Left renal pelvis (tissue), 4 donors: Measurements from ENCODE around the gene TUBGCP4. TPM values are rescaled to one million over a fixed set of nuclear protein-coding genes. Genes with fewer than 3 reads are reported as not detected.
"Not testable (repeated sequence)": the region's sequence is repeated elsewhere in the genome, so short reads cannot be mapped to it uniquely, and the experiment has no call there.

Experiments
- DNase-seq, 4 donors: peaks; one replicate each; pipeline ENCODE4 v3.0.0-alpha.2; 2013; ENCODE audit warnings: low read depth in 4 of 4, low spot score in 3 of 4
- polyA plus RNA-seq, 4 donors: library from polyadenylated mRNA; unstranded; fragments of 120-200 nt; gene quantifications; one replicate each; pipeline ENCODE4 v1.2.1, GENCODE V29; 2013; ENCODE audit not compliant: insufficient read length in 4 of 4

The TUBGCP4 gene
- 10 to 100 TPM; 19.1 to 38.3 (median 25.2) TPM for polyA plus RNA-seq

DNA sequence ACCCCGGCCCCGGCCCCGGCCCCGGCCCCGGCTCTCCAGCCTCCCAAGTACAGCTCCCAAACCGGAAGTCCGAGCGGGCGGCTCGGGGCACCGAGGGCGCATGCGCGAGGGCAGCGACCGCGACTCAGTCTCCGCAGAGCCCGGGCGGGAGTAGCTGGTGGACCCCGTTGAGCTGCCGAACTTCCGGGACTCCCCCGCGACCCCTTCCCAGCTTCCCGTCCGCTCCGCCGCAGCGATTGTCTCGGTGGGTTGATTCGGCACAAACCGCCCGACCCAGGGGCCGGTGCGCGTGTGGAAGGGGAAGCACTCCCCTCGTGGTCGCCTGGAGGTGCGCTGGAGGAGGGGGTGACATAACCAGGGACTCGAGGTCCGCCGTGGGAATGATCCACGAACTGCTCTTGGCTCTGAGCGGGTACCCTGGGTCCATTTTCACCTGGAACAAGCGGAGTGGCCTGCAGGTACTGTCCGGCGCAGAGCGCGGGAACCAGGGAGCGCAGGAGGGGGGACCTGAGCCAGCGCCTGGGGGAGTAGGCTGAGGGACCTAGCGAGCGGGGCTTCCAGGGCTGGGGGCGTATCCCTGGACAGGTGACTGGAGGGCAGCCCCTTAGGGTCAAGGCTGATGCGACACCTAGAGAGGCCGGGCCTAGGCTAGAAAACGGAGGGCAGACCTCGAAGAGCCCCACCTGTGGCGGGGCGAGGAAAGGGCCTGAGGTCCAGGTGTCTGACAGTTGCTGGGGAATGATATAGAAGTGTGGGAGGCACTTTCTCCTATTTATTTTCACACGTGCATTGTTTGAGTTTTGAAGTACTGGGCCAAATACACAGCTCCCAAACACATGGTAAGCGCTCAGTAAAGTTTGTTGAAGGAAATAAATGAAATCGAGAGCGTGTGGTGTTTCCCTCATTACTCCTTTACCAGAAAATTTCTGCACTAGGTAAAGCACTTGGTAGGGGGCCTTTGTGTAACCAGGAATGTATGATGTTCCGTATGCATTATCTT, at the start of gene TUBGCP4, which contains the start of gene ZSCAN29:
TUBGCP4 (plus strand) TSS at position 127 of the 1,000 bp plus-strand sequence; CDS start at position 381, 254 bp downstream.
ZSCAN29 (minus strand) TSS at position 69 of the 1,000 bp plus-strand sequence. CDS start 1,130 bp downstream, outside the sequence.
- peak; percentile 68 to 79 (median 70) for DNase-seq

- DNase-seq = no peak
These were observed 45.7 kb upstream of the TUBGCP4 start for GRCh38 chr15:43325039-43325684.

DNA sequence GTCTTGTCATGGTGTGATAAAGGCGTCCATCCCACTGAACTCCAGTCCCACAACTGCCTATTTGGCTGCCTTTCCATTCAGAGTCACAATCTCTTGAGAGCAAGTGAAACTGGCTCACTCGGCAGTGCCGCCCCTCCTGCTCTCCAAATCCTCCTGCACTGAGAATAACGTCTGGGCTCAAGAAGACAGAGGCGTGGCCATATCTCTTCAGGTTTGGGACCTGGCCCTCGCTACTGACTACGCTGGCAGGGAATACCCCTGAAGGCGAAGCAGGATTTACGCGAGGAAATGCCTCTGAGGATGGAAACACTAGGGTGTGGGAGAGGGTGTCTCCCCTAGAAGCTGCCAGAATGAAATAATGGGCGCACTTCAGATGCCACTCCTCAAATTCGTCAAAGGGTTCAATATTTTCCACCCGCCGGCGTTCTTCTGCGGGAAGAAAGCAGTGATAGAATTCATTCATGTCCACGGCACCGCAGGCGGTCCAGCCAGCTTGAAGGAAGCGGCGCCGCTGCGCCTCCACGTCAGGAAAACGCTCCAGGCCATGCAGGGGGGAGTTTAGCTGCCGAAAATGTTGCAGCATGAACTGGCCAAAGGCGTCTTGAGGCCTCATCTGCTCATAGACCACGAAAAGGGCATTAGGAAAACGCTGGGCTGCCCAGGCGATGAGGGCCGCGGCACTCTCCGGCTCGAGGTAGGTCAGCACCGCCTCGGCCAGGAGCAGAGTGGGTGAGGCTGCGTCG, 41.5 kb upstream of the TUBGCP4 start:
- DNase-seq = no peak

GRCh38 chr15:43329960-43330779, 40.7 kb upstream of the TUBGCP4 start, which contains the start of gene LCMT2:
Gene LCMT2 (minus strand): TSS chr15:43330573. CDS start chr15:43330489, 84 bp downstream.
- DNase-seq = peak; percentile 91 to 94 (median 92)

DNA sequence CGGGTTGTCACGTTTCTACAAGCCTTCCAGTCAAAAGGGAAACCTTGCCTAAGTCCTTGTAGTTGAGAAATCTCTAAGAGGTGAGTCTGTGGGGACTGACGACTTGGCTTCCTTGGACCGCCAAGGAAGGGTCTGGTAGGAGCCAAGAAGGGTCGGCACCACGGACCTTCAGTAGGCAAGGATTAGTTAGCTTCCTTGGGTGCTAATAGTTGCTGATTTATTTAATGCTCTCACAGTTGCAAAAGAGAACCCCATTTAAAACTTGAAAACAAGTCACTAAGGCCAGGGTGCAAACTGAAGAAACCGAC, 40.2 kb upstream of the TUBGCP4 start:
- no peak for DNase-seq

- DNase-seq = no peak
These were observed 24.6 kb upstream of the TUBGCP4 start for GRCh38 chr15:43346305-43346704.

GRCh38 chr15:43347114-43347513, 23.8 kb upstream of the TUBGCP4 start:
- DNase-seq = no peak

DNA sequence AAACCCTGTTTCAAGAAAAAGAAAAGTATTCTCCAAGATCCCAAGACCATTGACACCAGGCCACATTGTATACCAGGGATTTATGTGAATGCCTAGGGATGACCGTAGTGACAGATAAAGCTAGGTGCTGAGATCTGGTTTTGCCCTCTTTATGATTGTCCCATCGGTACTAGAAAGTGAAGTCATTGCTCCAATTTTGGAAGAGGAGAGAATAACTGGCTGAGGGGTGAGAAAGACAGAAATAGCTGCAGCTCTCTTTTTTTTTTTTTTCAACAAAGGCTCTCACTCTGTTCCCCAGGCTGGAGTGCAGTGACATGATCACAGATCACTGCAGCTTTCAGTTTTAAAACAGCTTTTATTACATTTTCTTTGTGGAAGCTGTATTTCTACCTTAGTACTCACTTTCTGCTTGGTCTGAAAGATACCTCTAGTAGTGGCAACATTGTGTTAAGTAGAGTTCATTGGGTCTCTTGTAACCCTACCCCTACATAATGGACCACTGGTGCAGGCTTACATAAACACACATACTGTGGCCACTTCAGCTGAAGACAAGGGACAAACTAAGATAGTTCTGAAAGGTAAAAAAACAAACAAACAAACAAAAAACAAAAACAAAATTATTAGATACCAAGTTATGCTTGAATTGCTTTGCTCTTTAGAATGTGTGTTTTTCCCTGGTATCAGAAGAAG, 18.1 kb upstream of the TUBGCP4 start:
- no peak for DNase-seq

DNA sequence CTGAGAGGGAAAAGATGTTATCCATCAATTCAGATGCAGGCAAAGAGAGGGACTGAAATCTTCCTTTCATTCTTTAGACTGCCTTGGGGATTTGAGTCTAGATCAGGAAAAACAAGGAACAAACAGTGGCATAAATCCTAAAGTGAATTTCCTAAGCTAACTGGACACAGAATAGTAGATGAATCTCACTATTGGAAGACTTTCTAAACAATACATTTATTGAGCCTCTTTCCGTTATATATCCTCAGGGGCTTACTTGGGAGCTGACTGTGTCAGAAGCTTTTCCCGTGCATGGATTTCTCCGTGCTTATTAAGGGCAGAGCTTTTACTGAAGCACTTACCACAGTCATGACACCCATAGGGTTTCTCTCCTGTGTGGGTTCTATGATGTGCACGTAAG, 10.1 kb upstream of the TUBGCP4 start:
- no peak for DNase-seq

- no peak for DNase-seq
These were observed 9.5 kb upstream of the TUBGCP4 start for GRCh38 chr15:43361313-43361903.

DNA sequence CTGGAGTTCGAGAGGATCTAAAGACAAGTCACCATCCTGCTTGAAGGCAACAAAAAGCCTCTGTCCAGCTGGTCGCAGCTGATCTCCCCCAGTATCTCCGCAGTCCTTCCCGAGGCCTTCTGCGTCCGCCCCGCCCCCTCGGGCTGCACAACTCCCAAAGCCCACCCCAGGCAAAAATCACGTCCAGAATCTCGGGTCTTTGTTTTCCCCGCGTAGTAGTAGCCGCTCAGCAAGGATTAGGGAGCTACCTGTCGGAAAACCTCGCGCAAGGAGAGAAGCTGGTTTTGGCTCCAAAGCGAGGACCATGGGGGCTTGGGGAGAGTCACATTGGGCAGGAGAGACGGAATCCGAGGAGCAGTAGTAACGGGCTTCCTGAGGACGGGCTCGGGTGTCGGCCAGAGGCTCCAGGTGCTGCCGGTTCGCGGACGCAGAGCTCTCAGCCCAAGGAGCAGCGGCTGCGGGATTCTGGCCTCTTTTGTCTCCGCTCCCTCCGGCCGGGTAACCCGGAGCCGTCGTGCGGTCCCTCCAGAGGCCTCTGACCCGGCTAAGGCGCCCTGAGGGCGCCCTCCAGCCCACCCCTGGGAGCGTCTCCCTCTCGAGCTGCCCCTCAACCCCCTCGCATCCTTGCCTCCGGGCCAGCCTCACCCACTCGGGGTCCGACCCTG, 459 bp upstream of the TUBGCP4 start:
- DNase-seq = peak in 3 of 4 donors; percentile 22 to 43 (median 36)

DNA sequence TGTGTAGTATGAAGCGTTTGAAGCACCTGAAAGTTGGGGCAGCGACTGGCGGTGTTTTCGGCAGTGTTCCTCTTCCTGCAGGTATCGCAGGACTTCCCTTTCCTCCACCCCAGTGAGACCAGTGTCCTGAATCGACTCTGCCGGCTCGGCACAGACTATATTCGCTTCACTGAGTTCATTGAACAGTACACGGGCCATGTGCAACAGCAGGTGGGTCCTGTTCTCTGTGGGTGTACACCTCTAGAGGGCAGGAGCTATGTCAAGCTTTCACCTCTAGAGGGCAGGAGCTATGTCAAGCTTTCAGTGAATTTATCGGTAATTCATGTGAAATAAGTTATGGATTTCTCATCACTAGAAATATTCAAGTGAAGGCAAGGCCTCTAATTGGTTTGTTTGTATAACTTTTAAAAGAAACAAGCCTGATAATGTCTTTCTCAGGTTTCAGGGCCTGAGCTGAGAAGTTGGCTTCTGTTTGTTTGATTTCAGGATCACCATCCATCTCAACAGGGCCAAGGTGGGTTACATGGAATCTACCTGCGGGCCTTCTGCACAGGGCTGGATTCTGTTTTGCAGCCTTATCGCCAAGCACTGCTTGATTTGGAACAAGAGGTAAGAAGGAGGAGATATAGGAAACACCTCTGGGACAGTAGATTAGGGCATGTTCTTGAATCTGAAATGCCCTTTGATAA, 5.3 kb downstream of the TUBGCP4 start:
- DNase-seq = no peak

DNA sequence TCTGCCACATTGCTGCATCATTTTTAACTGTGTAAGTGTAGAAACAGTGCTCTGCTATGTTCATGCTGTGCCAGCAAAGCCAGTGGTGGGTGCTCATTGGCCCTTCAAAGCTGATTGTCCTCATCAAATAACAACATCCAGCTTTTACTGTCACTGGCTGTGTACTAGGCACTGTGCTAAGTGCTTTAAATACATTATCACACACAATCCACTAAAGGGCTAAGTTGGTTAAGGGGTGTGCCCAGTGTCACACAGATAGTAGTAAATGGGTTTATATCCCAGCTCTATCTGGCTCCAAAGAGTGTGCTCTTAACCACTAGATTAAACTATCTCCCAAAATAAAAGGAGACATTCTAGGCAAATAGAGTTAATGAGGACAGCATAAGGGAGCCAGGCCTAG, 7.7 kb downstream of the TUBGCP4 start:
- no peak for DNase-seq

DNA sequence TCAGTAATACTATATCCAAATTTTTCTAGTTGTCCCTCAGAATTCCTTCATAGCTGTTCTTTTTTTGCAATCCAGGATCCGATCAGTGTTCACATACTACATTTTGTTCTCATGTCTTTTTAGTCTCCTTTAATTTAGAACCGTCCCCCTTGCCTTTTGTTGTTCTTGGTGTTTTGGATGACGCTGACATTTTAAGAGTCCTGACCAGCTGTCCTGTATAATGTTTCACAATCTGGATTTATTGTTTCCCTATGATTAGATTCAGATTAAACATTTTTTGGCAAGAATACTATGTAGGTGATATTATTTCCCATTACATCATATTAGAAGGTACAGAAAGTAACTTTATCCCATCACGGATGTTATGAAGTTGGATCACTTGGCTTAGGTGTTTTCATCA, 11.4 kb downstream of the TUBGCP4 start:
- no peak for DNase-seq

DNA sequence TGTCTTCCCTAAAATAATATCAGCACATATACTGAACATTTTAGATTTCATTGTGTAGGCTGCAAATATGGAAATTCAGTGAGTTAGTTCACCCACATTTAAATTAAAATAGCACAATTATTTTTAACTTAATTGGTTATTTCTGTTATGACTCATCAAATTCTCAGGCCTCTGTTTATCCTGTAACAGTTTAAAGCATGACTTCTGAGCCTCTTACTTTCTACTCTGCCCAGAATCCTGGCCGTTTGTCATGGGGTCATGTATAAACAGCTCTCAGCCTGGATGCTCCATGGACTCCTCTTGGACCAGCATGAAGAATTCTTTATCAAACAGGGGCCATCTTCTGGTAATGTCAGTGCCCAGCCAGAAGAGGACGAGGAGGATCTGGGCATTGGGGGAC, 12.2 kb downstream of the TUBGCP4 start:
- no peak for DNase-seq

DNA sequence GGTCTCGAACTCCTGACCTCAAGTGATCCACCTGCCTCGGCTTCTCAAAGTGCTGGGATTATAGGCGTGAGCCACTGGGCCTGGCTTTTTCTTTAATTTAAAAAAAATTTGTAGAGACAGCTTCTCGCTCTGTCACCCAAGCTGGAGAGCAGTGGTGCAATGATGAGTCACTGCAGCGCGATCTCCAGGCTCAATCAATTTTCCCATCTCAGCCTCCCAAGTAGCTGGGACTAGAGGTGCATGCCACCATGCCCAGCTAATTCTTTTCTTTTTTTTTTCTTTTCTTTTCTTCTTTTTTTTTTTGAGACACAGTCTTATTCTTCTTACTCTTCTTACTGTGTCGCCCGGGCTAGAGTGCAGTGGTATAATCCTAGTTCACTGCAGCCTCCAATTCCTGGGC, 19.8 kb downstream of the TUBGCP4 start:
- no peak for DNase-seq

- not testable (repeated sequence) for DNase-seq
These were observed 22.7 kb downstream of the TUBGCP4 start for GRCh38 chr15:43393592-43393991.

- no peak for DNase-seq
These were observed 31.4 kb downstream of the TUBGCP4 start for GRCh38 chr15:43402255-43402654.
